ENCODE results near the gene MYRIP. TPM values are rescaled to one million over a fixed set of nuclear protein-coding genes. Genes with fewer than 3 reads are reported as not detected.

The MYRIP gene
- total RNA-seq, 4 donors from 2014 or later, result 0.66 to 3.1 (median 2.6) TPM

DNA sequence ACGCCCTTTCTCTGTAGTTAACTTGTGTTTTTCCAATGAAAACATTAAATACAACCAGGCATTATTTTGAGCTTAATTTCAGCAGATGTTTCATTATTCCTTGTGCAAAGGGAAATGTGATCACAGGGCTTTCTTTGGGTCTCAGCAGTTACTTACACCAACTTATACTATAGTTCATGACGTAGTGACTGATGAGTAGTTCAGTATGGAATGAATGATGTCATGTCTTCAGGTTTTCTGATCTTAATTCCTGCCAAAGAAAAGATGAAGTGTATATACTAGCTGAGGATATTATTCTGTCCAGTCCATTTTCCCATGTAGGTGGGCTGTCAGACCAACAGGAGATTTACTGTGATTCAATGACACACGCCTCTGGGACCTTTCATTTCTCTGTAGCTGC lies 61.3 kb downstream of the MYRIP start:
- 36 to 69% methylated on average over 3 of the region's 3 CpGs for WGBS, 2 donors
- no peak for DNase-seq
- no peaks in the 10 kb centered on the region for H3K27me3 ChIP-seq
- TF ChIP-seq CTCF (IDR thresholded peaks at IDR 0.05) (no peak), POLR2A (IDR thresholded peaks at IDR 0.05) (no peak)
- H3K9me3 ChIP-seq, result no peaks in the 10 kb centered on the region
- H3K4me3 ChIP-seq, result no peak overlapping the region
- H3K4me1 ChIP-seq, result no peaks in the 10 kb centered on the region
- no peak overlapping the region for H3K27ac ChIP-seq
- H3K36me3 ChIP-seq, result no peaks in the 10 kb centered on the region
- intact Hi-C loops (cut with DNase I), result no loop called here

DNA sequence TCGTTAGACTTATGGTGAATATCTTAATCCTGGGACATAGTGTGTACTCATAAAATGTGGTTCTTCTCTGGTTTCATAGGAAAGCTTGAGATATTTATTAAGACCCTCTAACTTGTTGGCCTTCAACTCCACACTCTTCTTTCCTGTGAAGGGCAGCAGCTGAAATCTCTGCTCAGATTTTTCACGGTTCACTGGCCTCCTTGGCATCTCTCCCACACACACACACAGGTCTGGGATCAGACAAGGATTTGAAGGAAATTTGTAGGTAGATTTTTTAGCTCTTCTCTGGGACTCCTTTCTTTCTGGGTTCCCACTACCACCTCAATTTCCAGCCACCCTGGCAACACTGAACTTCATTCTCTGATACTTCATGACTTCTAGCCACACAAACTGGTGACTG lies 70.2 kb downstream of the MYRIP start:
- Histone ChIP-seq H3K36me3 (no peaks in the 10 kb centered on the region), H3K4me1 (no peaks in the 10 kb centered on the region), H3K9me3 (no peaks in the 10 kb centered on the region), H3K27me3 (no peaks in the 10 kb centered on the region), H3K4me3 (no peak overlapping the region), H3K27ac (no peak overlapping the region)
- intact Hi-C loops (cut with DNase I), result no loop called here
- 51 to 53% methylated on average over 2 of the region's 2 CpGs for WGBS, 2 donors
- TF ChIP-seq POLR2A (IDR thresholded peaks at IDR 0.05), result no peak
- no peak for TF ChIP-seq CTCF (IDR thresholded peaks at IDR 0.05)
- DNase-seq, result no peak

DNA sequence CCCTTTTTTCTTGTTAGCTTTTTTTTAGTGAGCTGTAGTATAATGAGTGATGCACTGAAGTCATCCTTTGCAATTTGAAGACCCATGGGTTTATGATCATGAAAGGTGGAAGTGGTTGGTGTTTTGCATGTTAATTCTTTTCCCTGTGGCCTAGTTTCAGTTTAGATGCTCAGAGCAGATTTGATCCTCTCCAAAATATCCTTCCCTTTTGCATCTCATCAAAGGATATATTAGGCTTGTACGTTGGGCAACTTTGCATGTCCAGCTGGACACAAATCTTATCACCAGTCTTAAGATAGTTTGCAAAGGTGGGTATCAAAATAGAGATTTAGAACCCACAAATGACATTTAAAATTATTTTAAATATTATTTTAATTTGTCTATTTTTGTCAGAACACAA lies 72.7 kb downstream of the MYRIP start:
- H3K4me1 ChIP-seq, result no peaks in the 10 kb centered on the region
- intact Hi-C loops (cut with DNase I), result no loop called here
- no peak overlapping the region for H3K4me3 ChIP-seq
- H3K27ac ChIP-seq, result no peak overlapping the region
- no peaks in the 10 kb centered on the region for H3K27me3 ChIP-seq
- DNase-seq, result no peak
- H3K36me3 ChIP-seq, result no peaks in the 10 kb centered on the region
- H3K9me3 ChIP-seq, result no peaks in the 10 kb centered on the region
- 61 to 85% methylated on average over 1 of the region's 1 CpG for WGBS, 2 donors
- no peak for TF ChIP-seq POLR2A (IDR thresholded peaks at IDR 0.05)
- TF ChIP-seq CTCF (IDR thresholded peaks at IDR 0.05), result no peak

GRCh38 chr3:39892068-39892467 lies 82.7 kb downstream of the MYRIP start:
- intact Hi-C loops (cut with DNase I), result no loop called here
- WGBS, 2 donors, result 57 to 62% methylated on average over 1 of the region's 1 CpG

GRCh38 chr3:39896184-39896583 lies 86.8 kb downstream of the MYRIP start:
- Histone ChIP-seq H3K36me3 (no peaks in the 10 kb centered on the region), H3K27me3 (no peaks in the 10 kb centered on the region), H3K4me1 (no peaks in the 10 kb centered on the region), H3K27ac (no peak overlapping the region), H3K4me3 (no peak overlapping the region), H3K9me3 (no peaks in the 10 kb centered on the region)
- DNase-seq, result no peak
- WGBS, 2 donors, result 100% methylated on average over 1 to 2 of the region's 2 CpGs
- no peak for TF ChIP-seq CTCF (IDR thresholded peaks at IDR 0.05)
- intact Hi-C loops (cut with DNase I), result no loop called here

More at GRCh38 chr3:39892068-39892467, 82.7 kb downstream of the MYRIP start:
- no peak overlapping the region for H3K27ac ChIP-seq
- H3K4me3 ChIP-seq, result no peak overlapping the region
- H3K4me1 ChIP-seq, result no peaks in the 10 kb centered on the region
- no peaks in the 10 kb centered on the region for H3K9me3 ChIP-seq
- H3K36me3 ChIP-seq, result no peaks in the 10 kb centered on the region
- no peak for DNase-seq
- TF ChIP-seq CTCF (IDR thresholded peaks at IDR 0.05) (no peak), POLR2A (IDR thresholded peaks at IDR 0.05) (no peak)
- no peaks in the 10 kb centered on the region for H3K27me3 ChIP-seq
